T-helper 2 cell treated with Interferon-gamma antibody and Interleukin-4, amounts not matched to agents 100 ng/mL and 5 ng/mL, for 36 hours (primary cell): Measurements from ENCODE around the gene FOXD4L3. TPM values are rescaled to one million over a fixed set of nuclear protein-coding genes. Genes with fewer than 3 reads are reported as not detected.
"Not testable (repeated sequence)": the region's sequence is repeated elsewhere in the genome, so short reads cannot be mapped to it uniquely, and the experiment has no call there.

Experiments used
- intact Hi-C: fragments of 100-400 bp; cut with micrococcal nuclease; formaldehyde crosslinking; loops from one replicate; pipeline ENCODE4 v1.15.1; 2023
- total RNA-seq: library from RNA; stranded (reverse); gene quantifications from 2 replicates; pipeline ENCODE4 v1.2.3, GENCODE V29; 2022

Gene FOXD4L3
- 0.16 TPM in 1 of 2 replicates, not detected in the other for total RNA-seq

GRCh38 chr9:68302567-68302966 is at the start of gene FOXD4L3:
Gene FOXD4L3, plus strand, starts transcription at chr9:68302867. Its CDS starts 85 bp downstream, at chr9:68302952.
- intact Hi-C loops: not testable (repeated sequence)

- intact Hi-C loops: not testable (repeated sequence)
Observed at GRCh38 chr9:68281041-68281440, 21.6 kb upstream of the FOXD4L3 start.

- intact Hi-C loops: not testable (repeated sequence)
Observed at GRCh38 chr9:68303771-68304170, 1.1 kb downstream of the FOXD4L3 start.

- intact Hi-C loops: not testable (repeated sequence)
Observed at GRCh38 chr9:68304212-68304611, 1.5 kb downstream of the FOXD4L3 start.

- intact Hi-C loops: not testable (repeated sequence)
Observed at GRCh38 chr9:68304777-68305176, 2.1 kb downstream of the FOXD4L3 start.

- intact Hi-C loops: not testable (repeated sequence)
Observed at GRCh38 chr9:68305680-68306285, 3.1 kb downstream of the FOXD4L3 start.

- intact Hi-C loops: not testable (repeated sequence)
Observed at GRCh38 chr9:68306391-68306964, 3.8 kb downstream of the FOXD4L3 start.

- intact Hi-C loops: not testable (repeated sequence)
Observed at GRCh38 chr9:68307127-68307526, 4.5 kb downstream of the FOXD4L3 start.

GRCh38 chr9:68307654-68308053 is 5.0 kb downstream of the FOXD4L3 start:
- intact Hi-C loops: not testable (repeated sequence)

GRCh38 chr9:68311208-68311607 is 8.5 kb downstream of the FOXD4L3 start:
- intact Hi-C loops: not testable (repeated sequence)

GRCh38 chr9:68318209-68318608 is 15.5 kb downstream of the FOXD4L3 start:
- intact Hi-C loops: not testable (repeated sequence)

- intact Hi-C loops: not testable (repeated sequence)
Observed at GRCh38 chr9:68323749-68324148, 21.1 kb downstream of the FOXD4L3 start.

- intact Hi-C loops: not testable (repeated sequence)
Observed at GRCh38 chr9:68324518-68324917, 21.9 kb downstream of the FOXD4L3 start.

- intact Hi-C loops: not testable (repeated sequence)
Observed at GRCh38 chr9:68329106-68329505, 26.4 kb downstream of the FOXD4L3 start.

- intact Hi-C loops: not testable (repeated sequence)
Observed at GRCh38 chr9:68330531-68331173, 28.0 kb downstream of the FOXD4L3 start.

GRCh38 chr9:68332122-68332521 is 29.5 kb downstream of the FOXD4L3 start:
- intact Hi-C loops: not testable (repeated sequence)

- intact Hi-C loops: not testable (repeated sequence)
Observed at GRCh38 chr9:68335935-68336334, 33.3 kb downstream of the FOXD4L3 start.

GRCh38 chr9:68336639-68337339 is 34.1 kb downstream of the FOXD4L3 start:
- intact Hi-C loops: not testable (repeated sequence)

- intact Hi-C loops: not testable (repeated sequence)
Observed at GRCh38 chr9:68338000-68338399, 35.3 kb downstream of the FOXD4L3 start.

- intact Hi-C loops: not testable (repeated sequence)
Observed at GRCh38 chr9:68342265-68343025, 39.8 kb downstream of the FOXD4L3 start.

- intact Hi-C loops: not testable (repeated sequence)
Observed at GRCh38 chr9:68343242-68343641, 40.6 kb downstream of the FOXD4L3 start.
